GM18951 (cell line): ENCODE measurements around the gene VPS72.

Experiments
- POLR2A ChIP-seq: IDR thresholded peaks from 4 replicates; pipeline ENCODE4 v1.6.1; 2011; ENCODE audit warnings: mild to moderate bottlenecking; ENCODE audit not compliant: insufficient read length, insufficient read depth; ENCODE audit errors: extremely low read depth
- in situ Hi-C: fragments of 300-500 bp; cut with MboI; formaldehyde crosslinking; loops from one replicate; pipeline ENCODE4 v1.12.0; 2022; ENCODE audit warnings: low sequenced_read_pairs, mixed read lengths, inconsistent platforms; ENCODE audit not compliant: unreplicated experiment

The VPS72 gene

GRCh38 chr1:151166505-151166956, 23.5 kb downstream of the VPS72 start:
- in situ Hi-C loops = no loop called here
- no peak for TF ChIP-seq POLR2A

DNA sequence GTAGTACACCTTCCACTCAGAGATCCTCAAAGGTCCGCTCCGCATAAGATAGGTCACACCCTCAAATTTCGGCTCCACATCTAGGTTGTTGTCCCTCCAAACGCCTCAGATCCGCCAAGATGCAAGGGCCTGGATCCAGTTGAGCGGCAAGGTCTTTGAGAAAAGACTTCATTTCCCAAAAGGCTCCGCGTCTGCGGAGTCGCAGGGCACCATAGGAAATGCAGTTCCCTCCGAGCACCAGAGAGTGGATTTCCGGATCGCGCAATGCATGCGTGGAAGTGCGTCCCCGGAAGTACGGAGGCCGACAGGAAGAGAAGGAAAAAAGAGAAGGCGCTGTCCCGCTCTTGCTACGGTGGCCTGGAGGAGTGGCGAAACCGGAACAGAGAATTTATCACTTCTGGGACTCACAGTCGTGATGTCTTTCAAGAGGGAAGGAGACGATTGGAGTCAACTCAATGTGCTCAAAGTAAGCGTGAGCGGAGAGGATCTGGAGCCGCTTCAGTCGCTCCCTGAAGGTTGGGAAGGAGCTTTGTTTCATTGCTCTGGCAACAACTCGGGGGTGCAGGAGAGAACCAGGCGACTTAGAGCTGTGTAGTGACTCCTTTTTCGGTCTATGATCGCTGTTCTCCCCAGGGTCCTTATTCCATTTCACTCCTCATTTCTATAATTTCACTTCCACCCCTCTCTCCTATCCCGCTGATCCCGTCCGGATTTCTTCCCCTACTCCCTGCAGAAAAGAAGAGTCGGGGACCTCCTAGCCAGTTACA, 24.1 kb downstream of the VPS72 start, which contains the start of the genes LYSMD1 and SCNM1:
Gene LYSMD1, minus strand, starts transcription at position 165 of the 767 bp plus-strand sequence. CDS start 644 bp downstream, outside the sequence.
Gene SCNM1, plus strand, starts transcription at position 407 of the 767 bp plus-strand sequence. Its CDS starts 9 bp downstream, at position 416.
- peak; percentile 73 for TF ChIP-seq POLR2A
- in situ Hi-C loops = no loop called here

- no peak for TF ChIP-seq POLR2A
- in situ Hi-C loops = no loop called here
These were observed 24.7 kb downstream of the VPS72 start for GRCh38 chr1:151165281-151165737.

DNA sequence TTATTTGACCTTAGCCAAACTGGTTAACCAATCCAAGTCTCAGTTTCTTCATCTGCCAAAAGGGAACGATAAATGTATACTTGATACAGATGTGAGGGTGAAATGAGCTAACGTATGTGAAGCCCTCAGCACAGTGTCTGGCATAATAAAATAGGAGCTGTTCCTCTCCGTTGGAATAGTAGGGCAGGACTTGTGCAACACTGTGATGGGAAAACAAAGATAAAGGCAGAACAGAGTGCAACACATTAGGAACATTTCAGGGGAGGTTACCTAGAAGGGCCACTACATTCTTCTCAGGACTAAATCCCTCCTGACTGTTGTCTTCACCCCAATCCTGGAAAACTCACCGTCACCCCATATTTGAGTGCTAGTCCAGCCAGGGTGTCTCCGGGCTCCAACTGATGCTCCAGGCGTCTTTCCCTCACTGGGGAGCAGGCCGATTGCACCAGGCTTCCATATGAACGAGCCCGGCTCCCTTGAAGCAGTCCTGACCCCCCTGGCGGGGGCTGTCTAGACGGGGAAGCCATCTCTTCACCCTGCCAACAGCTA, 25.2 kb downstream of the VPS72 start:
- in situ Hi-C loops = no loop called here

DNA sequence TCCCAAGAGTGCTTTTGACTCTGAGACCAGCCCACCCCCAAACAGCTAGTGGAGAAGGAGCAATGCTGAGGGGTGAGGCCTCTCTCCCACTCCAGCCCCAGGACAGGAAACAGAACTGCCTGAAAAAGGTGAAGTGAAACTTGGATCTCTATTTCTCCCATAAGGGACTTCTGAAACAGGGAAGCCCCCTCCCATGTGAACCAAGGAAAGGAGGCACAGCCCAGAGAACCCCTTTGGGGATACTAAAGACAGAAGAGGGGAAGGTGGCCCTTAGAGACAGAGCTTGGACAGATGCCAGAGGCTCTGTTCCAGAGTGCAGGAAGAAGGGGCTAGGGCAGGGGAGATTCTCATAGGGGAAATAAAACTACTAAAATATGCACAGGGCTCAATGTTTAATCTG, 30.6 kb downstream of the VPS72 start:
- TF ChIP-seq POLR2A = no peak
- in situ Hi-C loops = loop anchor here (5.0 kb wide), 1 partner anchor 62 kb away; no protein-coding TSS in a partner anchor

More for the DNA sequence above, 25.2 kb downstream of the VPS72 start:
- TF ChIP-seq POLR2A = no peak

DNA sequence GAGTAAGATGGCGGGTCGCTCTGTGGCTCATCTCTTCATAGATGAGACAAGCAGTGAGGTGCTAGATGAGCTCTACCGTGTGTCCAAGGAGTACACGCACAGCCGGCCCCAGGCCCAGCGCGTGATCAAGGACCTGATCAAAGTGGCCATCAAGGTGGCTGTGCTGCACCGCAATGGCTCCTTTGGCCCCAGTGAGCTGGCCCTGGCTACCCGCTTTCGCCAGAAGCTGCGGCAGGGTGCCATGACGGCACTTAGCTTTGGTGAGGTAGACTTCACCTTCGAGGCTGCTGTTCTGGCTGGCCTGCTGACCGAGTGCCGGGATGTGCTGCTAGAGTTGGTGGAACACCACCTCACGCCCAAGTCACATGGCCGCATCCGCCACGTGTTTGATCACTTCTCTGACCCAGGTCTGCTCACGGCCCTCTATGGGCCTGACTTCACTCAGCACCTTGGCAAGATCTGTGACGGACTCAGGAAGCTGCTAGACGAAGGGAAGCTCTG, 31.2 kb downstream of the VPS72 start:
- in situ Hi-C loops = loop anchor here (5.0 kb wide), 1 partner anchor 62 kb away; no protein-coding TSS in a partner anchor
- TF ChIP-seq POLR2A = no peak

DNA sequence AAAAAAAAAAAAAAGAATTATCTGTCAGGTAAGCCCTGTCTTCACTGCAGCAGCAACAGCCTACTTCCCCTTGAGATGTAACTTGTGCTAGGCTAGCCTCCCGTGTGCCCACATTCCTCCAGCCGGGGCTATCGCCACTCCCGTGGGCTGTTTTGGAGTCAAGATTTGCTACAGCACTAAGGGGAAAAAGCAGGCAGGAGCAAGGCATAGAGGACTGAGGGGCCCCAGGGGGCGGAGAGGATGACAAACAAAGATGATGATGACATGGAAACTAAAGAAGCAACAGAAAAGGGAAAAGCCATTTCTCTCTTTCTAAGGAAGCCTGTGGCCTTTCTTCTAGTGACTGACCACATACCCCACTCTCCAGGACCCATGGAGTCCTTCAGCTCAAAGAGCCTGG, 31.7 kb downstream of the VPS72 start:
- in situ Hi-C loops = loop anchor here (5.0 kb wide), 1 partner anchor 61 kb away; no protein-coding TSS in a partner anchor
- TF ChIP-seq POLR2A = no peak

DNA sequence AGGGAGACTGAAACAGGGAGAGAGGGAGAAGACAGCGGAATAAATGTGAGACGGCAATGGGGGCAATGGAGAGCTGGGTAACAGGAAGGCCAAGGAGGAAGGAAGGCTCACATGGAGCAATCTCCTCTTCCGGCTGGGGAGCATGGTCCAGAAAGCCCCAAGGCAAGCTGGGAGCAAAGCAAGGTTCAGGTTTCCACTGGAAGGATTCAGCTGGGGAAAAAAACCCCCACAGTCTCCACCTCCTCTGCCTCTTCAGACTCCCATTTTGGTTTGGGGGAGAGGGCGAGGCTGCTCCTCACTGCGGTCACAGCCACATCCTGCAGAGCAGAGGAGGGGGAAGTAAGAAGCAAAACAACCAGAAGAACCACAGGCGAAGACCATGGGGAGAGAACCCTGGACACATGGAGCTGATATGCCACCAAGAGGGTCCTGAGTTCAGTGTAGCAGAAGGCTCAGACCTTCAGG, 32.9 kb downstream of the VPS72 start:
- in situ Hi-C loops = loop anchor here (5.0 kb wide), 1 partner anchor 60 kb away; no protein-coding TSS in a partner anchor
- TF ChIP-seq POLR2A = peak; percentile 31

DNA sequence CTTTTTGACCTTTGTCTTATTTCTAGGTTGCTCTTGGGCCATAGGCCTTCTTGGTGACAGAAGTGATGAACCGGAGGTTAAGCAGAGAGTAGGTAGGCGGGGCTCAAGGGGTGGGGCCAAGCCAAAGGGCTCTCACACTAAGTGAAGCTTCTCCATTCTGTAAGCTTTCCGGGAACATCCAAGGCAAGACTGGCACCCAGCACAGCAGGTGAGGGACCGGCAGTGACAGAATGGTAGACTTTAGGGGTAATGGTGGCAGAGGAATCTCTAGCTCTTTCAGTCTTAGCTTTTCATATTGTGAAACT, 33.5 kb downstream of the VPS72 start, which contains the start of gene TNFAIP8L2:
Gene TNFAIP8L2, plus strand, starts transcription at position 135 of the 305 bp plus-strand sequence. CDS start 2,049 bp downstream, outside the sequence.
- peak; percentile 39 for TF ChIP-seq POLR2A
- in situ Hi-C loops = loop anchor here (5.0 kb wide), 1 partner anchor 59 kb away; no protein-coding TSS in a partner anchor

DNA sequence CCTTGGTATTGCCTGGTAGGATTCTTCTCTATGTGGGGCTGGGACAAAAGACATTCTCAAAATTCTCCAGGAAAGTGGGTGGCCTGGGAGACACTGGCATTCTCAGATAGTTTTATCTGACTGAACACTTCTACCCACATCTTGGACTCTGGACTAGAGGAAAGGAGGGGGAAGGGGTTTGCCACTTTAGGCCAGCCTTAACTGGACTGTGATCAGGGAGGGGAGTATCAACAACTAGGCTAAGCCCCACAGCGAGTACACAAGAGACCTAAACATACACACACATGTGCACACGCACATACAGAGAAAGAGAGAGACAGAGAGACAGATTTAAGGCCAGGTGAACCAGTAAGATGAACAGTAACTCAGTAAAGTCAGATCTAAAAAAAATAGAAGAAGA, 42.3 kb downstream of the VPS72 start:
- in situ Hi-C loops = no loop called here

DNA sequence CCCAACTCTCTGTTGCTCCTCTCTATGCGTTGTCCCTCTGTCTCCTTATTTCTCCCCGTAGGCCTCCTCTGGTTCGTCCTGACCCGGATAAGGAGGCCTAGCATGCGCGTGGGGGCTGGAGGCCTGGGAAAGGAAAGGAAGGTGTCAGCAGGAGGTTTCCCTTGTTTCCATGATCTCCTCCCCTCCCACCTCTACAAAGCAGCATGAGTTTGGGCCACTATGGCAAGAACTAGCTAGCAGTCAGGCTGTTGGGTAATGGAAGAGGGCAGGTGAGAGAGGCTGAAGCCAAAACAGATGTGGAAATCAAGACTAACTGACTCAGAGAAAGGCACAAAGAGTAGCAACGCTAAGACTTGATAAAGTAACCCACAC, 42.9 kb downstream of the VPS72 start:
- TF ChIP-seq POLR2A = no peak
- in situ Hi-C loops = no loop called here

More for the DNA sequence above, 42.3 kb downstream of the VPS72 start:
- no peak for TF ChIP-seq POLR2A

DNA sequence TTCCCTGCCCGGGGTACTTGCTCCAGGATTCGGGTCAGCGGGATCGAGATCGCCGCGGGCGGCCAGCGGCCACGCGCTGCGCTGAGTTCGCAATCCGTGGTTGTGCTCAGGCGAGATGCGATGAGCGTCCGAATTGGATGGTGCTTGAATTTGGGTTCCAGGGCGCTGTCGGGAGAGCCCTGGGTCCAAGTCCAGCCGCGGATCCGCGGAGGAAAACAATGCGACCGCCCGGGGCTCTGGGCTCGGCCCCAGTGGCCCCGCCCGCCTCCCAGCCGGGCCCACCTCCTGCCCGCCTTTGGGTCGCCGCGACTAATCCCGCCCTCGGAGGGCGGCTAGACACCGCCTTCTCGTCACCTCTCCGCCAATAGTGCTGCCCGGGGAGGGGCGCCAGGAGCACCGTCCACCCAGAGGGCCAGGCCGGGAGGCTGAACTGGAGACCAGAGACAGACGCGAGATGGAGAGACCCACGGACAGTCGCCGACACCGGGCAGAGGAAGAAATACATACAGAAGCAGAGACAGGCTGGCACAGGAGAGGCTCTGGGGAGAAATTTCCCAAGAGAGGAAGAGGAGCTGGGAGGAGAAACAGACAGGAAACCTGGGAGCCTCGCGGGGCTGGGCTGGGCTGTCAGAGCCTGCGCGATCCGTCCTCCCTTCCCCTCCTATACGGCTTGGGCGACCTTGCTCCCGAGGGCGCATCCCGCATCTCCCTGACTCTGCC, 43.4 kb downstream of the VPS72 start, which contains the start of gene SEMA6C:
Gene SEMA6C, minus strand, starts transcription at position 220 of the 720 bp plus-strand sequence. CDS start 4,010 bp downstream, outside the sequence.
- TF ChIP-seq POLR2A = peak; percentile 48

DNA sequence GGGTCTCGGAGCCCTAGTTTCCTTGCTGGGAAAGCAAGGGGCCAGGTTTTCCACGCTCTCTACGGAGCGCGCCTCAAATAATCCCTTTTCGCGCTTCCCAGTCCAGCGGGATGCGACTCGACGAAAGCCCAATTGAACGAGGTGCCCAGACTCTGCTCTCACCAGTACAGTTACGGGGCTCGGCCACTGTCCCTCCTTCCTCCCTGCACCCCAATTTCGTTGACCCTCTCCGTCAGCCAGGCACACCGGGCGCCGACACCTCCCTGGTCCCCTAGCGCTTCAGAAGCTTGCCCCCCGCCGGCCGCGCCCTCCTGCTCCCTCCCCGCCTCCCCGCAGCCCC, 44.0 kb downstream of the VPS72 start:
- TF ChIP-seq POLR2A = no peak
- in situ Hi-C loops = no loop called here

More for the DNA sequence above, 43.4 kb downstream of the VPS72 start, which contains the start of gene SEMA6C:
- in situ Hi-C loops = no loop called here
